ENCODE results near the gene ZNF587B.
"Not testable (repeated sequence)": the region's sequence is repeated elsewhere in the genome, so short reads cannot be mapped to it uniquely, and the experiment has no call there.

ZNF587B gene

DNA sequence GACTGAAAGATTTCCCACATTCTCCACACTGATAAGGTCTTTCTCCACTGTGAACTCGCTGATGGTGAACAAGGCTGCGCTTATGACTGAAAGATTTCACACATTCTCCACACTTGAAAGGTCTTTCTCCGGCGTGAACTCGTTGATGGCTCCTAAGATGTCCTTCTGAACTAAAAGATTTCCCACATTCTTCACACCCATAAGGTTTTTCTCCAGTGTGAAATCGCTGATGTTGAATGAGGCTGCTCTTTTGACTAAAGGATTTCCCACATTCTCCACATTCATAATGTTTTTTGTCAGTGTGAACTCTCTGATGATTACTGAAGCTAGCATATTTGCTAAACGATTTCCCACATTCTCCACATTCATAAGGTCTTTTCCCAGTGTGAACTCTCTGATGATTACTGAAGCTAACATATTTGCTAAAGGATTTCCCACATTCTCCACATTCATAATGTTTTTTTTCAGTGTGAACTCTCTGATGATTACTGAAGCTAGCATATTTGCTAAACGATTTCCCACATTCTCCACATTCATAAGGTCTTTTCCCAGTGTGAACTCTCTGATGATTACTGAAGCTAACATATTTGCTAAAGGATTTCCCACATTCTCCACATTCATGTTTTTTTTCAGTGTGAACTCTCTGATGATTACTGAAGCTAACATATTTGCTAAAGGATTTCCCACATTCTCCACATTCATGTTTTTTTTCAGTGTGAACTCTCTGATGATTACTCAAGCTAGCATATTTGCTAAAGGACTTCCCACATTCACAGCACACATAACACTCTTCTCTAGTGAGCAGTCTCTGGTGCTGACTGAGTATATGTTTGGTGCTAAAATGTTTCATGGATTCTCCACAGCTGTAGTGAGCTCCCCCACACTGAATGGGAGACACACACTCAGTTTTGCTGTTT lies 44.0 kb downstream of the ZNF587B start:
- DNase-seq: not testable (repeated sequence)

DNA sequence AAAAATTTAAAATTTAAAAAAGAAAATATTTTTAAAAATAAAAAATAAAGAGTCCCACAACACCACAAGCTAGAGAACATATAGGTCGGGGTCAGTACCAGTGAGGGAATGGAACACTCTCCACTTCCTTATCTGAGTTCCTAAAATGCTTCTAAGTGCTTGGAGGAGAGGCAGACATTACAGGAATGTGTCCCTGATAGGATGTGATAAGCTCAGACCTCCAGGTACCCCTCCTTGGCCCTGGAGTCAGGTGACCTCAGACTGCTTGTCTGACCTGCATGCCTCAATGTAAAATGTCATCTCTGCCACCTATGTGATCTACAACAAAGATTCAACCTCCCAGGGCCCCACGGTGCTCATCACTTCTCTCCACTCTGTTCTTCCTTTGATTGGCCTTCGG lies 55.9 kb downstream of the ZNF587B start:
- DNase-seq: no peak

DNA sequence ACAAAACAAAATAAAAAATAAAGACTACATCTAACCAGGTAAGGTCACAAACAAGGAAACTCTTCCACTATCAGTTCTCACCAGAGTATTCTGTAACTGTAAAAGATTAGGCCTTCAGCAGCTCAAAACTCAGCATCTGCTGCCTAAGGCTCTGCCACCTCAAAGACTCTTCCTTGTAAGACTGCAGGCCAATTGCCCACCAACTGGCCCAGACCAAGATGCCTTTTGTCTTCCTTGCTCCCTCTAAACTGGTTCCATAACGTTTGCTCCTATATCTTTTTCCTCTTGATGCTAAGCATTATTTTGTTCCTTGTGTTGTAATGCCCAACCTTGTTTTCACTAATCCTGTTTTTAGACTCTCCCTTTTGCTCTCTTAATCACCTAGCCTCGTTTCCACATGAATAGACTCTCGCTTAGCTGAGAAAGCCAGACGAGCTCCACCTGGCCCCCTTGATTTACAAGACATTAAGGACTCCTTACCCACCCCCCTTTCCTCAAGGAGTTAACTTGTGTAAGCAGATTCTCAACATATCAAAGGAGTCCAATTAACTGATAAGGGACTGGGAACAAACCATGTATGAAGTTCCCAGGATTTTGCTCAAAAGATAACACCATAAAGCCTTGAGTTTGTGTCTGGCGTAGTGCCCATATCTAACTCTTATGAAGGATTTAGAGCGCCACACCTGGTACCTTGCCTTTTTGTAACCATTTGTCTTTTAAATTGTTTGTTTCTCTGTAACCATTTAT lies 57.3 kb downstream of the ZNF587B start:
- no peak for DNase-seq

DNA sequence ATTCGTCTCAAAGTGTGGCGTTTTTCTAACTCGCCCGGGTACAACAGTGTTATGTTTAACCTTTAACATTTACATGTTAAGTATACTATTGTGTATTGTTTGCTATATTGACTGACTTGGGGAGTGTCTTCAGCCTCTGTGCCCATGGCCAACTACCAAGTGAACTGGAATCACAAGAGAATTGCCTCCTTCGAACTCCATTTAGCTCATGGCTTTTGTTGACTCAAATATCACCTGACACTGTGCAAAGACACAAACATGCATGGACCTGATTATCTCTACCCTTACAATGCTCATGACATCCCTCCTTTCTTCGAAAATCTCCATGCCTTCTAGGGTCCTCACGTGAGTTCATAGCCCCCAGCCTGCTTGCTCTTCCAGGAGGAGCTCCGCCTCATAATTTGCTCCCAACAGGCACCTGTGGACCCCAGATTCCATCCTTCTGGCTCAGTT lies 58.0 kb downstream of the ZNF587B start:
- peak; percentile 4 for DNase-seq

DNA sequence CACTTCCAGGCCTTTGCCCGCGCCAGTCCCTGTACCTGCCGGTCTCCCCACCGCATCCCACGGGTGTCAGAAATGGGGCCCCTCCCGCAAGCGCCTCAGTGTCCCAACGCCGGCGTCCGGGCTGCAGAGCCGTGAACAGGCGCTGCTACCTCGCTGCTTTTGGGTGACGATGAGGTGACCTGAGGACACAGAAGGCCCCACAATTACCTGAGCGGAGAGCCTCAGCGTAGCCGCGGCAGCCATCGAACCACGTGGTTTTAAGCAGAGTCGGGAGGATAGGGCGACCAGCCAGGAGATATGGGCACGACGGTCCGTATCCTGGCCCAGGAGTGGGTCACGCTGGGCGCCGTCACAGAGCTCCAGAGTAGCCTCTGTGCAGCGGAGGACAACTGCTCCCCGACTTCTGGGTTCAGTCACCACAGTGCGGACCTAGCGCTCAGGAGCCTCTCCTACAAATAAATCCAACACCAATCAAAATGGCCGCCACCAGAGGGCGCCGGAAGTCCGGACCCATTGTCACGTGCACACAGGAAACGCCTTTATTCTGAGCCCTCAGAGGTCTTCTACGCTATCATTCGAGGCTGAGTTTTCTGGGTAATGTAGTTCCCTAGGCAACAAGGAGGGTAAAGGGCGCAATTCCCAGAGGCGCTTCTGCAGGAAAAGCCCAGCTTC lies 58.6 kb downstream of the ZNF587B start, which contains the start of gene ZNF814:
ZNF814 (minus strand) TSS at position 478 of the 672 bp plus-strand sequence; CDS start at position 243, 235 bp downstream.
- DNase-seq: peak; percentile 88

DNA sequence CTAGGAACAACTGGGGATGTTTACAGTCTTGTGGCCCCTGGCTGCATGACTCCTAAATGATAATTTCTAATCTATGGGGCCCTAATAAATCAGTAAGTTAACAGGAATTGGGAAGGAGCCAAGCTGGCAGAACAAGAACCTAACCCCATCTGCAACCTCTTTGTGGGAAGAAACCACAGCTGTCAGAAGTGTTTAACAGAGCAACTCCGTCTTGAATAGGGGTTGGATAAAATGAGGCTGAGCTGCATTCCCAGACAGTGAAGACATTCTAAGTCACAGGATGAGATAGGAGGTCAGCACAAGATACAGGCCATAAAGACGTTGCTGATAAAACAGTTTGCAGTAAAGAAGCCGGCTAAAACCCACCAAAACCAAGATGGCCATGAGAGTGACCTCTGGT lies 60.6 kb downstream of the ZNF587B start:
- DNase-seq: not testable (repeated sequence)
